ENCODE data around the gene ATP5F1A.

DNA sequence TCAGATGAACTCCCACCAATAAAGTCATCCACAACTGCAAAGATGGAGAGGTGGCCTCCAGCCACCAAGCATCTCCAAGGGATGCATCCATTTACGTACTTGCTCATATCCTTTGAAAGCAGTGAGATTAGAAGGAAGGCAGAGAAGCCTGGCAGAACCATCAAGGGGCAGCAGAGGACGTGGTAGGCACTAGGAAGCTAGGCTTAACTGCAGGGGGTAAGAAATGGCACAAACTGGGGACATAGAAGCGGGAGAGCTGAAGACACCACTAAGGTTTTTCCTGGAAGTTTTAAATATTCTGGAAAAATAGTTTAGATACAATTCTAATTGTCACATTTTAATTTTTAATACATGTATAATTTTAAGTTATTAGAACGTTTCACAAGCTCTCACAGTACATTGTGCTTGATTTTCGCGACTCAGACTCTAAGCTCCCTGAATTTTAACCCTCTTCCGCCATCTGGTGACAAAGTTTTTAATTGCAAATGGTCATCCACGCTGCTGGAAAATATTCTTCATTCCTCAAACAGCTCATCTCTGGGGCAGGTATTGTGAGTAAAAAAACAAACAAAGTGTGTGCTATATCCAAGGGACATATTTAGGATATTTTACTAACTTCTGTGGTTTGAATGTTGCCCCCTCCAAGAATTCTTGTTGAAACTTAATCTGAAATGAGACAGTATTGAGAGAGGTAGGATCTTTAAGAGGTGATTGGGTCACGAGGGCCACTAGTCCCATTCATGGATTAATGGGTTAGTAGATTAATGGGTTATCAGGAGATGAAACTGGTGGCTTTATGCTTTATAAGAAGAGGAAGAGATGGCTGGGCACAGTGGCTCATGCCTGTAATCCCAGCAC lies 24.4 kb downstream of the ATP5F1A start:
- TF ChIP-seq EZH2 (IDR thresholded peaks at IDR 0.05) (no peak), POLR2AphosphoS5 (IDR thresholded peaks at IDR 0.05; ENCODE audit: borderline replicate concordance, low read depth, low read length) (no peak), FOXP2 (optimal IDR thresholded peaks at IDR 0.05; ENCODE audit: control extremely low read depth, extremely low read length, insufficient read depth) (no peak)

All from SK-N-MC (cell line).